HepG2 (cell line): Measurements from ENCODE around the gene CMTM1. TPM values are rescaled to one million over a fixed set of nuclear protein-coding genes. Genes with fewer than 3 reads are reported as not detected.

ENCODE experiments used
- ADNP ChIP-seq: sonication (generic); formaldehyde crosslinking; IDR thresholded peaks from 2 replicates; pipeline ENCODE4 v1.4.0; 2020; ENCODE audit warnings: missing genetic modification reagents
- CREB3 ChIP-seq: sonication (generic); formaldehyde crosslinking; IDR thresholded peaks from 2 replicates; pipeline ENCODE4 v1.5.0; 2020; ENCODE audit warnings: missing genetic modification reagents
- DPF2 ChIP-seq: sonication (generic); formaldehyde crosslinking; IDR thresholded peaks from 2 replicates; pipeline ENCODE4 v1.4.0; 2020; ENCODE audit warnings: mild to moderate bottlenecking, low read depth, missing genetic modification reagents, borderline replicate concordance
- DZIP1 ChIP-seq: sonication (generic); formaldehyde crosslinking; IDR thresholded peaks from 2 replicates; pipeline ENCODE4 v1.5.0; 2020; ENCODE audit warnings: mild to moderate bottlenecking, missing genetic modification reagents
- ELF1 ChIP-seq: sonication (generic); formaldehyde crosslinking; IDR thresholded peaks from 2 replicates; pipeline ENCODE4 v1.4.0; 2020; ENCODE audit warnings: missing genetic modification reagents
- EZH2 ChIP-seq: conservative IDR thresholded peaks from 2 replicates; pipeline ENCODE4 v1.6.1; 2012; ENCODE audit warnings: mild to moderate bottlenecking, low read depth, low read length, moderate library complexity
- GTF2F1 ChIP-seq: fragments of 150-350 bp; IDR thresholded peaks from 2 replicates; pipeline ENCODE4 v1.6.1; 2014; ENCODE audit warnings: low read length
- NRL ChIP-seq: sonication (generic); formaldehyde crosslinking; IDR thresholded peaks from 2 replicates; pipeline ENCODE4 v1.5.0; 2020; ENCODE audit warnings: missing genetic modification reagents, mild to moderate bottlenecking, moderate library complexity, borderline replicate concordance
- U2AF1 ChIP-seq: fragments of 200-400 bp; formaldehyde crosslinking; optimal IDR thresholded peaks from 2 replicates; pipeline ENCODE3; 2017; ENCODE audit warnings: mild to moderate bottlenecking, low read depth, low read length
- ZIK1 ChIP-seq: sonication (generic); formaldehyde crosslinking; IDR thresholded peaks from 2 replicates; pipeline ENCODE4 v1.5.0; 2020; ENCODE audit warnings: mild to moderate bottlenecking, low read depth, missing genetic modification reagents, borderline replicate concordance
- ZNF280B ChIP-seq: sonication (generic); formaldehyde crosslinking; IDR thresholded peaks from 2 replicates; pipeline ENCODE4 v1.5.0; 2020; ENCODE audit warnings: missing genetic modification reagents, mild to moderate bottlenecking, borderline replicate concordance
- ZNF629 ChIP-seq: sonication (generic); formaldehyde crosslinking; conservative IDR thresholded peaks from 2 replicates; pipeline ENCODE4 v1.5.0; 2020; ENCODE audit warnings: missing genetic modification reagents
- polyA plus RNA-seq, 8 experiments: library from polyadenylated mRNA; depleted of rRNA in 3 of 8; stranded (reverse) in 7 of 8; unstranded in 1 of 8; fragments of >200 nt; fragmentation: Illumina TruSeq in 4 of 8; extraction: Trizol in 4 of 8; gene quantifications; 2 replicates each; pipeline versions ENCODE4 v1.2.1 to v1.2.3, GENCODE V29; 2011 to 2016; ENCODE audit warnings: low read depth in 4 of 8, missing spikeins in 1 of 8, mixed read lengths in 1 of 8; ENCODE audit not compliant: insufficient read depth in 1 of 8
- total RNA-seq, 5 experiments: library from RNA; depleted of rRNA; stranded (reverse); fragments of >200 nt; fragmentation: Illumina TruSeq; extraction: Trizol; gene quantifications; 2 replicates each; pipeline ENCODE4 v1.2.3, GENCODE V29; 2016; ENCODE audit warnings: low read depth in 1 of 5
- TF ChIP-seq, protein P1 (sequence below): sonication (generic); formaldehyde crosslinking; IDR thresholded peaks from 2 replicates; pipeline ENCODE4 v1.5.0; 2020; ENCODE audit warnings: mild to moderate bottlenecking, missing genetic modification reagents

The CMTM1 gene
- total and polyA plus RNA-seq, 2 of the 13 experiments (the other 11 are each of a cell fraction or from before 2014, with no cell fraction given) = 1.7 to 2.9 TPM

DNA sequence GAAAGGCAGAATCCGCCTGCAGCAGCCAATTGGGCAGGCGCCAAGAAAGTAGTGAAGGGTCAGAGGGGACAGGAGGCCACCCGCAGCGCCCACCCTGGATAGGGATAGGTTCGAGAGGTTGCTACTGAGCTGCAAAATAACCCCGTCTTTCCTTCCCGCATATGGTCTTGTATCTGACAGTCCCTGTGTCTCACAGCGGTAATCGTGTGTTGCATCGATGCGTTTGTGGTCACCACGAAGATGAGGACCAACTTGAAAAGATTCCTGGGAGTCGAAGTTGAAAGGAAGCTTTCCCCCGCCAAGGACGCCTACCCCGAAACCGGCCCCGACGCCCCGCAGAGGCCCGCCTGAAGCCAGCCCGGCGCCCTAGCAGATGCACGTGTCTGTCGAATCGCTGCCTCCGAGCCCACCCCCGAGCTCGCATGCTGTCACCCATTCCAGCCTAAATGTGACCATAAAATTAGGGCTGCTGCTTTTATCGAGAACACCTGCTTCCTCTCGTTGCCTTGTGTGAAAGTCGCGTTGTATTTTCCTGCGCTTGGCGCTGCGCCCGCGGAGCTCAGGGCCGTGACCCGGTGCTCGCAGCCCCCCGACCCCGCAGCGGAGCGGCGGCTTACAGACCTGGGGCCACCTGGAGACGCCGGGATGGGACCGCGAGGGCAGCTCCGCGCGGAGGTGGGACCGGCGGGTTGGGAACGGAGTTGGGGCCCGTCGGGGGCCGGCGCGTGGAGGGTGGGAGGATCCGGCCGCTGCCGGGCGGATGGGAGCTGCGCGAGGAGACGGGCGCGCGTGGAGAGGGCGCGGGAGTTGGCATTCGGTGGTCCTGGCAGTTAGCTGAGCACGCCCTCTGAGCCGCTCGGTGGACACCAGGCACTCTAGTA lies 12.7 kb downstream of the CMTM1 start, which contains the start of gene CMTM2 (continued):
- TF ChIP-seq DPF2 (CRISPR knock-in tag) = no peak
- TF ChIP-seq, protein P1, sequence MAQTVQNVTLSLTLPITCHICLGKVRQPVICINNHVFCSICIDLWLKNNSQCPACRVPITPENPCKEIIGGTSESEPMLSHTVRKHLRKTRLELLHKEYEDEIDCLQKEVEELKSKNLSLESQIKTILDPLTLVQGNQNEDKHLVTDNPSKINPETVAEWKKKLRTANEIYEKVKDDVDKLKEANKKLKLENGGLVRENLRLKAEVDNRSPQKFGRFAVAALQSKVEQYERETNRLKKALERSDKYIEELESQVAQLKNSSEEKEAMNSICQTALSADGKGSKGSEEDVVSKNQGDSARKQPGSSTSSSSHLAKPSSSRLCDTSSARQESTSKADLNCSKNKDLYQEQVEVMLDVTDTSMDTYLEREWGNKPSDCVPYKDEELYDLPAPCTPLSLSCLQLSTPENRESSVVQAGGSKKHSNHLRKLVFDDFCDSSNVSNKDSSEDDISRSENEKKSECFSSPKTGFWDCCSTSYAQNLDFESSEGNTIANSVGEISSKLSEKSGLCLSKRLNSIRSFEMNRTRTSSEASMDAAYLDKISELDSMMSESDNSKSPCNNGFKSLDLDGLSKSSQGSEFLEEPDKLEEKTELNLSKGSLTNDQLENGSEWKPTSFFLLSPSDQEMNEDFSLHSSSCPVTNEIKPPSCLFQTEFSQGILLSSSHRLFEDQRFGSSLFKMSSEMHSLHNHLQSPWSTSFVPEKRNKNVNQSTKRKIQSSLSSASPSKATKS = no peak
- TF ChIP-seq NRL (CRISPR knock-in tag) = no peak
- TF ChIP-seq ADNP = no peak
- TF ChIP-seq U2AF1 = no peak
- TF ChIP-seq ZNF629 (CRISPR knock-in tag) = no peak
- no peak for TF ChIP-seq ELF1 (CRISPR knock-in tag)
- no peak for TF ChIP-seq DZIP1 (CRISPR knock-in tag)
- TF ChIP-seq GTF2F1 = no peak
- no peak for TF ChIP-seq ZNF280B (CRISPR knock-in tag)
- no peak for TF ChIP-seq ZIK1 (CRISPR knock-in tag)
- no peak for TF ChIP-seq CREB3 (CRISPR knock-in tag)
- no peak for TF ChIP-seq EZH2
